ENCODE results near the gene GABRD.

GABRD gene

GRCh38 chr1:2027961-2028583 is 8.9 kb downstream of the GABRD start:
- no peak overlapping the region for H3K9ac ChIP-seq (ENCODE audit: insufficient read length, low read depth)
- TF ChIP-seq YY1 (IDR thresholded peaks at IDR 0.05; ENCODE audit: insufficient read depth, insufficient read length), result no peak
- no peak for TF ChIP-seq ZNF274 (IDR thresholded peaks at IDR 0.05; ENCODE audit: low read depth, low read length)
- TF ChIP-seq SUZ12 (IDR thresholded peaks at IDR 0.05; ENCODE audit: extremely low read depth, insufficient read depth, insufficient read length), result no peak
- H3K9me3 ChIP-seq (ENCODE audit: insufficient read depth, low read length), result no peaks in the 10 kb centered on the region
- no peaks in the 10 kb centered on the region for H3K36me3 ChIP-seq (ENCODE audit: insufficient read depth, insufficient read length, low read length)
- no peak for DNase-seq (ENCODE audit: low read depth, low spot score)
- H3K27me3 ChIP-seq (ENCODE audit: insufficient read depth, insufficient read length), result no peaks in the 10 kb centered on the region
- H3K4me3 ChIP-seq (ENCODE audit: insufficient read length, low read depth), result no peak overlapping the region
- H3K4me1 ChIP-seq (ENCODE audit: insufficient read depth, insufficient read length), result peaks cover 5% of the 10 kb centered on the region

GRCh38 chr1:2028870-2029560 is 9.9 kb downstream of the GABRD start:
- TF ChIP-seq ZNF274 (IDR thresholded peaks at IDR 0.05; ENCODE audit: low read depth, low read length), result no peak
- TF ChIP-seq YY1 (IDR thresholded peaks at IDR 0.05; ENCODE audit: insufficient read depth, insufficient read length), result no peak
- TF ChIP-seq SUZ12 (IDR thresholded peaks at IDR 0.05; ENCODE audit: extremely low read depth, insufficient read depth, insufficient read length), result no peak

GRCh38 chr1:2029561-2029960 is 10.4 kb downstream of the GABRD start:
- Histone ChIP-seq H3K27me3 (ENCODE audit: insufficient read depth, insufficient read length) (no peaks in the 10 kb centered on the region), H3K9ac (ENCODE audit: insufficient read length, low read depth) (no peak overlapping the region), H3K4me3 (ENCODE audit: insufficient read length, low read depth) (no peak overlapping the region), H3K36me3 (ENCODE audit: insufficient read depth, insufficient read length, low read length) (no peaks in the 10 kb centered on the region), H3K4me1 (ENCODE audit: insufficient read depth, insufficient read length) (peaks cover 7% of the 10 kb centered on the region), H3K9me3 (ENCODE audit: insufficient read depth, low read length) (no peaks in the 10 kb centered on the region)
- no peak for TF ChIP-seq SUZ12 (IDR thresholded peaks at IDR 0.05; ENCODE audit: extremely low read depth, insufficient read depth, insufficient read length)
- TF ChIP-seq YY1 (IDR thresholded peaks at IDR 0.05; ENCODE audit: insufficient read depth, insufficient read length), result no peak
- no peak for TF ChIP-seq ZNF274 (IDR thresholded peaks at IDR 0.05; ENCODE audit: low read depth, low read length)
- no peak for DNase-seq (ENCODE audit: low read depth, low spot score)

More at GRCh38 chr1:2028870-2029560, 9.9 kb downstream of the GABRD start:
- Histone ChIP-seq H3K9ac (ENCODE audit: insufficient read length, low read depth) (no peak overlapping the region), H3K27me3 (ENCODE audit: insufficient read depth, insufficient read length) (no peaks in the 10 kb centered on the region), H3K4me1 (ENCODE audit: insufficient read depth, insufficient read length) (peaks cover 7% of the 10 kb centered on the region), H3K9me3 (ENCODE audit: insufficient read depth, low read length) (no peaks in the 10 kb centered on the region), H3K4me3 (ENCODE audit: insufficient read length, low read depth) (no peak overlapping the region), H3K36me3 (ENCODE audit: insufficient read depth, insufficient read length, low read length) (no peaks in the 10 kb centered on the region)
- no peak for DNase-seq (ENCODE audit: low read depth, low spot score)

- DNase-seq (ENCODE audit: low read depth, low spot score), result no peak
- TF ChIP-seq YY1 (IDR thresholded peaks at IDR 0.05; ENCODE audit: insufficient read depth, insufficient read length) (no peak), ZNF274 (IDR thresholded peaks at IDR 0.05; ENCODE audit: low read depth, low read length) (no peak), SUZ12 (IDR thresholded peaks at IDR 0.05; ENCODE audit: extremely low read depth, insufficient read depth, insufficient read length) (no peak)
- H3K4me1 ChIP-seq (ENCODE audit: insufficient read depth, insufficient read length), result peaks cover 7% of the 10 kb centered on the region
- H3K4me3 ChIP-seq (ENCODE audit: insufficient read length, low read depth), result no peak overlapping the region
- no peaks in the 10 kb centered on the region for H3K36me3 ChIP-seq (ENCODE audit: insufficient read depth, insufficient read length, low read length)
- no peaks in the 10 kb centered on the region for H3K27me3 ChIP-seq (ENCODE audit: insufficient read depth, insufficient read length)
- no peak overlapping the region for H3K9ac ChIP-seq (ENCODE audit: insufficient read length, low read depth)
- no peaks in the 10 kb centered on the region for H3K9me3 ChIP-seq (ENCODE audit: insufficient read depth, low read length)
Observed at GRCh38 chr1:2030076-2030871, 11.1 kb downstream of the GABRD start.

- Histone ChIP-seq H3K36me3 (ENCODE audit: insufficient read depth, insufficient read length, low read length) (no peaks in the 10 kb centered on the region), H3K4me1 (ENCODE audit: insufficient read depth, insufficient read length) (peaks cover 7% of the 10 kb centered on the region), H3K9me3 (ENCODE audit: insufficient read depth, low read length) (no peaks in the 10 kb centered on the region), H3K9ac (ENCODE audit: insufficient read length, low read depth) (no peak overlapping the region), H3K4me3 (ENCODE audit: insufficient read length, low read depth) (no peak overlapping the region), H3K27me3 (ENCODE audit: insufficient read depth, insufficient read length) (no peaks in the 10 kb centered on the region)
- no peak for DNase-seq (ENCODE audit: low read depth, low spot score)
- TF ChIP-seq SUZ12 (IDR thresholded peaks at IDR 0.05; ENCODE audit: extremely low read depth, insufficient read depth, insufficient read length) (no peak), ZNF274 (IDR thresholded peaks at IDR 0.05; ENCODE audit: low read depth, low read length) (no peak), YY1 (IDR thresholded peaks at IDR 0.05; ENCODE audit: insufficient read depth, insufficient read length) (no peak)
Observed at GRCh38 chr1:2031546-2032540, 12.7 kb downstream of the GABRD start.

GRCh38 chr1:2032737-2033136 is 13.6 kb downstream of the GABRD start:
- H3K9me3 ChIP-seq (ENCODE audit: insufficient read depth, low read length), result no peaks in the 10 kb centered on the region
- H3K9ac ChIP-seq (ENCODE audit: insufficient read length, low read depth), result no peak overlapping the region
- no peaks in the 10 kb centered on the region for H3K27me3 ChIP-seq (ENCODE audit: insufficient read depth, insufficient read length)
- no peaks in the 10 kb centered on the region for H3K36me3 ChIP-seq (ENCODE audit: insufficient read depth, insufficient read length, low read length)
- H3K4me3 ChIP-seq (ENCODE audit: insufficient read length, low read depth), result no peak overlapping the region
- peaks cover 7% of the 10 kb centered on the region for H3K4me1 ChIP-seq (ENCODE audit: insufficient read depth, insufficient read length)
- DNase-seq (ENCODE audit: low read depth, low spot score), result no peak
- no peak for TF ChIP-seq YY1 (IDR thresholded peaks at IDR 0.05; ENCODE audit: insufficient read depth, insufficient read length)
- no peak for TF ChIP-seq SUZ12 (IDR thresholded peaks at IDR 0.05; ENCODE audit: extremely low read depth, insufficient read depth, insufficient read length)
- no peak for TF ChIP-seq ZNF274 (IDR thresholded peaks at IDR 0.05; ENCODE audit: low read depth, low read length)

Data from NT2/D1 (cell line).